GM12878 (cell line): Measurements from ENCODE around the gene MYO1D. TPM values are rescaled to one million over a fixed set of nuclear protein-coding genes. Genes with fewer than 3 reads are reported as not detected.

Source experiments
- ATAC-seq: fragments of 200-7000 bp; cut with Tn5 transposase; 3 replicates; pipeline ENCODE4 v1.9.1; 2020; ENCODE audit warnings: mild to moderate bottlenecking, moderate library complexity
- BruUV-seq: library from RNA; stranded (reverse); fragments of 400-500 nt; replicated peaks from 2 replicates; lab custom pipeline; 2021; lab: Mats Ljungman, UMichigan
- CTCF ChIA-PET: fragments of 300-600 bp; sonication (Branson Sonifier 250); formaldehyde crosslinking; extraction: SDS; loops from one replicate; lab custom pipeline; 2021; ENCODE audit warnings: inconsistent platforms; lab: Yijun Ruan, JAX
- POLR2A ChIA-PET: fragments of 350-600 bp; formaldehyde crosslinking; extraction: SDS; loops from one replicate; lab custom pipeline; 2021; ENCODE audit warnings: inconsistent platforms; lab: Charles Lee
- RAD21 ChIA-PET: fragments of 300-600 bp; sonication (Branson Sonifier 250); formaldehyde crosslinking; loops from one replicate; lab custom pipeline; 2023; ENCODE audit warnings: antibody characterized with exemption; ENCODE audit not compliant: unreplicated experiment; lab: Charles Lee
- SMC1A ChIA-PET: fragments of 300-600 bp; sonication (Branson Sonifier 250); formaldehyde crosslinking; loops from one replicate; lab custom pipeline; 2023; ENCODE audit not compliant: unreplicated experiment, uncharacterized antibody; lab: Charles Lee
- DNase-seq: peaks from one replicate; pipeline ENCODE4 v3.0.0-alpha.2; 2011; ENCODE audit warnings: low read depth, low spot score
- FAIRE-seq: peaks from 3 replicates; lab custom pipeline; 2011; peaks lifted over from hg19 to GRCh38; lab: Jason Lieb, UNC
- H2AFZ ChIP-seq: 2 replicates; pipeline ENCODE4 v1.6.0; 2011; ENCODE audit warnings: low read depth, low read length, control low read depth; ENCODE audit not compliant: control insufficient read depth
- H3K27ac ChIP-seq: 2 replicates; pipeline ENCODE4 v1.5.1; 2011; ENCODE audit warnings: control low read depth; ENCODE audit not compliant: control insufficient read depth, insufficient read depth
- H3K27me3 ChIP-seq, 2 experiments: replicated peaks in 1 of 2; 2 replicates each; pipeline versions ENCODE4 v1.6.0 to v1.6.1; 2011; ENCODE audit warnings: low read length in 1 of 2; ENCODE audit not compliant: control insufficient read depth in 2 of 2, insufficient read depth in 2 of 2
- H3K36me3 ChIP-seq, 2 experiments: 2 replicates each; pipeline ENCODE4 v1.5.1; 2011; ENCODE audit warnings: low read length in 1 of 2; ENCODE audit not compliant: control insufficient read depth in 2 of 2, insufficient read depth in 2 of 2
- H3K4me1 ChIP-seq: 2 replicates; pipeline ENCODE4 v1.6.1; 2011; ENCODE audit warnings: mild to moderate bottlenecking, low read length, moderate library complexity, mixed read lengths; ENCODE audit not compliant: control insufficient read depth, insufficient read depth
- H3K4me2 ChIP-seq: 2 replicates; pipeline ENCODE4 v1.6.0; 2011; ENCODE audit warnings: control low read depth; ENCODE audit not compliant: control insufficient read depth, insufficient read depth
- H3K4me3 ChIP-seq: fragments of 200-600 bp; sonication (generic); 2 replicates; pipeline ENCODE4 v1.5.1; 2016
- H3K79me2 ChIP-seq: 2 replicates; pipeline ENCODE4 v1.6.0; 2011; ENCODE audit warnings: low read length; ENCODE audit not compliant: control insufficient read depth, insufficient read depth
- H3K9ac ChIP-seq: 2 replicates; pipeline ENCODE4 v1.8.0; 2011; ENCODE audit warnings: low read length, control low read depth, mixed read lengths; ENCODE audit not compliant: control insufficient read depth, insufficient read depth
- H3K9me3 ChIP-seq: replicated peaks from 3 replicates; pipeline ENCODE4 v1.5.1; 2011; ENCODE audit warnings: mild to moderate bottlenecking, low read length; ENCODE audit not compliant: control insufficient read depth, insufficient read depth
- H4K20me1 ChIP-seq: 2 replicates; pipeline ENCODE4 v1.6.0; 2011; ENCODE audit not compliant: control insufficient read depth, insufficient read depth
- E2F8 ChIP-seq: fragments of 450-650 bp; IDR thresholded peaks from 2 replicates; pipeline ENCODE4 v1.6.1; 2018; ENCODE audit warnings: mild to moderate bottlenecking, low read depth, moderate library complexity; ENCODE audit not compliant: partially characterized antibody
- EP300 ChIP-seq, 2 experiments: fragments of 150-350 bp in 1 of 2; IDR thresholded peaks; 2 replicates each; pipeline ENCODE4 v1.6.1; 2011 to 2012; ENCODE audit warnings: low read depth in 2 of 2, low read length in 2 of 2, borderline replicate concordance in 1 of 2, improper control_type of control experiment in 1 of 2, inconsistent platforms in 1 of 2; ENCODE audit not compliant: control insufficient read depth in 1 of 2
- EZH2 ChIP-seq: IDR thresholded peaks from 2 replicates; pipeline ENCODE4 v1.6.1; 2012; ENCODE audit warnings: low read depth, mild to moderate bottlenecking, control low read depth, inconsistent platforms, low read length, borderline replicate concordance; ENCODE audit not compliant: control insufficient read depth
- POU2F2 ChIP-seq: IDR thresholded peaks from 3 replicates; pipeline ENCODE4 v1.6.1; 2011; ENCODE audit warnings: low read depth, mild to moderate bottlenecking, low read length, borderline replicate concordance
- RUNX3 ChIP-seq: IDR thresholded peaks from 2 replicates; pipeline ENCODE4 v1.6.1; 2012; ENCODE audit warnings: low read length, inconsistent platforms
- SPI1 ChIP-seq: IDR thresholded peaks from 2 replicates; pipeline ENCODE4 v1.6.1; 2011; ENCODE audit warnings: low read depth, mild to moderate bottlenecking, low read length, moderate library complexity, borderline replicate concordance; ENCODE audit not compliant: insufficient read depth
- STAT1 ChIP-seq: fragments of 450-650 bp; conservative IDR thresholded peaks from 2 replicates; pipeline ENCODE4 v1.6.1; 2014; ENCODE audit warnings: antibody characterized with exemption, mild to moderate bottlenecking
- ZBED1 ChIP-seq: IDR thresholded peaks from 2 replicates; pipeline ENCODE4 v1.6.1; 2016; ENCODE audit warnings: borderline replicate concordance
- WGBS: methylation state at CpG from one replicate; pipeline ENCODE4 v1.1.6; 2016; ENCODE audit warnings: low lambda C conversion rate; ENCODE audit not compliant: insufficient replicate concordance, insufficient coverage; ENCODE audit errors: missing lambda C conversion rate; 5-methylcytosine and 5-hydroxymethylcytosine counted together
- in situ Hi-C: fragments of 300-500 bp; cut with MboI; formaldehyde crosslinking; loops from 9 replicates; pipeline ENCODE4 v1.14.3; 2018; ENCODE audit warnings: mixed read lengths
- intact Hi-C: fragments of 100-400 bp; cut with micrococcal nuclease; formaldehyde crosslinking; loops from one replicate; pipeline ENCODE4 v1.14.2; 2022; ENCODE audit not compliant: unreplicated experiment
- polyA plus RNA-seq, 11 experiments: library from polyadenylated mRNA; depleted of rRNA in 4 of 11; unstranded in 6 of 11; stranded (reverse) in 5 of 11; fragments of >200 nt; fragmentation: Nextera tagmentation in 4 of 11; fragmentation: Illumina TruSeq in 1 of 11; extraction: Ambion mirVana in 4 of 11; extraction: Trizol in 1 of 11; gene quantifications; 1 replicate in 1 of 11; 2 replicates in 10 of 11; pipeline versions ENCODE4 v1.2.1 to v1.2.3, GENCODE V29; 2011 to 2016; ENCODE audit warnings: inconsistent platforms in 2 of 11, missing spikeins in 2 of 11, low read depth in 1 of 11
- total RNA-seq, 4 experiments: library from RNA; depleted of rRNA in 3 of 4; stranded (reverse); fragments of >200 nt in 3 of 4; fragmentation: Illumina TruSeq in 1 of 4; extraction: Trizol in 1 of 4; gene quantifications; 2 replicates each; pipeline versions ENCODE4 v1.2.1 to v1.2.3, GENCODE V29; 2013 to 2021

MYO1D gene
- total and polyA plus RNA-seq, 10 of the 15 experiments (the other 5 are each of a cell fraction or from before 2014, with no cell fraction given) = 1.8 to 37.7 (median 25.4) TPM

- no peaks in the 10 kb centered on the region for H3K4me1 ChIP-seq
- SMC1A ChIA-PET = interaction anchor here (1.5 kb wide), 2 partner anchors 10 to 61 kb away, joined by 3 to 5 read pairs; no protein-coding TSS in a partner anchor
- H4K20me1 ChIP-seq = no peaks in the 10 kb centered on the region
- no peaks in the 10 kb centered on the region for H3K79me2 ChIP-seq
- RAD21 ChIA-PET = no interaction called here
- TF ChIP-seq SPI1 (no peak), POU2F2 (no peak), EZH2 (no peak), E2F8 (no peak), RUNX3 (no peak), EP300 (IDR thresholded peaks at IDR 0.05; ENCODE audit: borderline replicate concordance in 1 of 2, control insufficient read depth in 1 of 2, low read depth in 2 of 2, low read length in 2 of 2) (no peak), STAT1 (no peak), ZBED1 (no peak)
- no peaks in the 10 kb centered on the region; the same call in none of the 3 replicates for H3K9me3 ChIP-seq
- BruUV-seq = no TSS peak
- no peak overlapping the region for H3K27ac ChIP-seq
- FAIRE-seq (no peak), DNase-seq (no peak), ATAC-seq (no peak)
- no peak overlapping the region for H3K9ac ChIP-seq
- no peaks in the 10 kb centered on the region for H3K36me3 ChIP-seq
- H3K4me2 ChIP-seq = no peak overlapping the region
- intact Hi-C loops = no loop called here
- WGBS = 93% methylated on average over 1 of the region's 1 CpG
- POLR2A ChIA-PET = no interaction called here
- no peaks in the 10 kb centered on the region for H3K27me3 ChIP-seq
- CTCF ChIA-PET = interaction anchor here (0.9 to 1.0 kb wide), 2 partner anchors 18 to 19 kb away, joined by 3 to 4 read pairs; no protein-coding TSS in a partner anchor
- in situ Hi-C loops = no loop called here
- H2AFZ ChIP-seq = no peak overlapping the region
- H3K4me3 ChIP-seq = no peak overlapping the region
Observed at GRCh38 chr17:32584792-32585191, 292.1 kb downstream of the MYO1D start.
